Skeletal muscle satellite cell (primary cell): Measurements from ENCODE around the gene CEBPE.
A peak's percentile ranks its signal among the peaks of the same experiment; 100 is the strongest.

Experiments used
- H3K27me3 ChIP-seq: 2 replicates; pipeline ENCODE4 v1.7.0; 2013; ENCODE audit warnings: low read length; ENCODE audit not compliant: control insufficient read depth, insufficient read depth
- H3K36me3 ChIP-seq: 2 replicates; pipeline ENCODE4 v1.7.0; 2013; ENCODE audit warnings: mild to moderate bottlenecking, control low read depth, low read length; ENCODE audit not compliant: insufficient read depth
- H3K4me1 ChIP-seq: 2 replicates; pipeline ENCODE4 v1.7.0; 2013; ENCODE audit warnings: low read length; ENCODE audit not compliant: control insufficient read depth, insufficient read depth
- H3K4me2 ChIP-seq: 2 replicates; pipeline ENCODE4 v1.7.0; 2013; ENCODE audit warnings: mild to moderate bottlenecking, low read length
- H3K4me3 ChIP-seq: 2 replicates; pipeline ENCODE4 v1.7.0; 2013; ENCODE audit warnings: low read length
- H3K9ac ChIP-seq: 2 replicates; pipeline ENCODE4 v1.7.0; 2013; ENCODE audit warnings: mild to moderate bottlenecking, low read depth, low read length, moderate library complexity
- H3K9me3 ChIP-seq: replicated peaks from 2 replicates; pipeline ENCODE4 v1.7.0; 2013; ENCODE audit warnings: mild to moderate bottlenecking, control low read depth, low read length

CEBPE gene

GRCh38 chr14:23154964-23155587 lies 36.0 kb upstream of the CEBPE start:
- Histone ChIP-seq H3K4me1 (peaks cover 24% of the 10 kb centered on the region), H3K4me3 (peak overlapping the region; percentile 20), H3K36me3 (no peaks in the 10 kb centered on the region), H3K27me3 (peaks cover 3% of the 10 kb centered on the region), H3K9me3 (no peaks in the 10 kb centered on the region), H3K4me2 (peak overlapping the region; percentile 63), H3K9ac (peak overlapping the region; percentile 37)

- Histone ChIP-seq H3K4me1 (peaks cover 24% of the 10 kb centered on the region), H3K9me3 (no peaks in the 10 kb centered on the region), H3K27me3 (peaks cover 8% of the 10 kb centered on the region), H3K4me3 (peak overlapping the region; percentile 24), H3K9ac (peak overlapping the region; percentile 20), H3K36me3 (no peaks in the 10 kb centered on the region), H3K4me2 (peak overlapping the region; percentile 63)
Measured at GRCh38 chr14:23153851-23154796, 35.1 kb upstream of the CEBPE start.

- Histone ChIP-seq H3K4me1 (peaks cover 24% of the 10 kb centered on the region), H3K9me3 (no peaks in the 10 kb centered on the region), H3K27me3 (peaks cover 10% of the 10 kb centered on the region), H3K36me3 (no peaks in the 10 kb centered on the region), H3K4me3 (no peak overlapping the region), H3K9ac (no peak overlapping the region), H3K4me2 (no peak overlapping the region)
Measured at GRCh38 chr14:23151342-23151741, 32.3 kb upstream of the CEBPE start.

- Histone ChIP-seq H3K9me3 (no peaks in the 10 kb centered on the region), H3K4me1 (peaks cover 13% of the 10 kb centered on the region), H3K36me3 (no peaks in the 10 kb centered on the region), H3K9ac (no peak overlapping the region), H3K27me3 (peaks cover 16% of the 10 kb centered on the region), H3K4me3 (no peak overlapping the region), H3K4me2 (no peak overlapping the region)
Measured at GRCh38 chr14:23149745-23150144, 30.7 kb upstream of the CEBPE start.

GRCh38 chr14:23148591-23149249 lies 29.7 kb upstream of the CEBPE start:
- H3K9me3 ChIP-seq, result no peaks in the 10 kb centered on the region
- H3K4me2 ChIP-seq, result no peak overlapping the region
- H3K4me3 ChIP-seq, result no peak overlapping the region
- H3K27me3 ChIP-seq, result peaks cover 20% of the 10 kb centered on the region
- H3K36me3 ChIP-seq, result no peaks in the 10 kb centered on the region
- peaks cover 3% of the 10 kb centered on the region for H3K4me1 ChIP-seq
- H3K9ac ChIP-seq, result no peak overlapping the region

GRCh38 chr14:23147676-23148075 lies 28.6 kb upstream of the CEBPE start:
- H3K36me3 ChIP-seq, result no peaks in the 10 kb centered on the region
- H3K9me3 ChIP-seq, result no peaks in the 10 kb centered on the region
- peaks cover 28% of the 10 kb centered on the region for H3K27me3 ChIP-seq
- no peak overlapping the region for H3K4me3 ChIP-seq
- H3K4me1 ChIP-seq, result no peaks in the 10 kb centered on the region
- no peak overlapping the region for H3K4me2 ChIP-seq
- H3K9ac ChIP-seq, result no peak overlapping the region

- no peaks in the 10 kb centered on the region for H3K4me1 ChIP-seq
- H3K4me3 ChIP-seq, result no peak overlapping the region
- H3K9ac ChIP-seq, result no peak overlapping the region
- no peaks in the 10 kb centered on the region for H3K9me3 ChIP-seq
- H3K36me3 ChIP-seq, result no peaks in the 10 kb centered on the region
- H3K27me3 ChIP-seq, result peaks cover 29% of the 10 kb centered on the region
- no peak overlapping the region for H3K4me2 ChIP-seq
Measured at GRCh38 chr14:23146980-23147379, 27.9 kb upstream of the CEBPE start.

- H3K9me3 ChIP-seq, result no peaks in the 10 kb centered on the region
- no peak overlapping the region for H3K9ac ChIP-seq
- H3K36me3 ChIP-seq, result no peaks in the 10 kb centered on the region
- H3K4me3 ChIP-seq, result no peak overlapping the region
- peaks cover 34% of the 10 kb centered on the region for H3K27me3 ChIP-seq
- no peak overlapping the region for H3K4me2 ChIP-seq
- no peaks in the 10 kb centered on the region for H3K4me1 ChIP-seq
Measured at GRCh38 chr14:23146351-23146910, 27.4 kb upstream of the CEBPE start.

- peaks cover 35% of the 10 kb centered on the region for H3K27me3 ChIP-seq
- no peak overlapping the region for H3K9ac ChIP-seq
- no peaks in the 10 kb centered on the region for H3K4me1 ChIP-seq
- H3K4me2 ChIP-seq, result no peak overlapping the region
- no peaks in the 10 kb centered on the region for H3K36me3 ChIP-seq
- no peak overlapping the region for H3K4me3 ChIP-seq
- H3K9me3 ChIP-seq, result no peaks in the 10 kb centered on the region
Measured at GRCh38 chr14:23145794-23146350, 26.8 kb upstream of the CEBPE start.

- peaks cover 46% of the 10 kb centered on the region for H3K27me3 ChIP-seq
- H3K4me2 ChIP-seq, result no peak overlapping the region
- H3K4me1 ChIP-seq, result no peaks in the 10 kb centered on the region
- no peak overlapping the region for H3K9ac ChIP-seq
- H3K36me3 ChIP-seq, result no peaks in the 10 kb centered on the region
- H3K9me3 ChIP-seq, result no peaks in the 10 kb centered on the region
- H3K4me3 ChIP-seq, result no peak overlapping the region
Measured at GRCh38 chr14:23143911-23144310, 24.9 kb upstream of the CEBPE start.

- peaks cover 45% of the 10 kb centered on the region for H3K27me3 ChIP-seq
- H3K9ac ChIP-seq, result no peak overlapping the region
- no peaks in the 10 kb centered on the region for H3K36me3 ChIP-seq
- peaks cover 5% of the 10 kb centered on the region for H3K4me1 ChIP-seq
- H3K4me3 ChIP-seq, result no peak overlapping the region
- H3K9me3 ChIP-seq, result no peaks in the 10 kb centered on the region
- H3K4me2 ChIP-seq, result no peak overlapping the region
Measured at GRCh38 chr14:23142826-23143225, 23.8 kb upstream of the CEBPE start.
